K562 (cell line): Measurements from ENCODE around the gene SIMC1. TPM values are rescaled to one million over a fixed set of nuclear protein-coding genes. Genes with fewer than 3 reads are reported as not detected.

Experiments
- FOXO4 ChIP-seq: fragments of 450-650 bp; formaldehyde crosslinking; IDR thresholded peaks from 2 replicates; pipeline ENCODE4 v1.4.0; 2020; ENCODE audit warnings: mild to moderate bottlenecking, moderate library complexity
- SUPT5H ChIP-seq: fragments of 450-650 bp; IDR thresholded peaks from 2 replicates; pipeline ENCODE4 v1.6.1; 2016
- TAF1 ChIP-seq: IDR thresholded peaks from 2 replicates; pipeline ENCODE4 v1.6.1; 2011; ENCODE audit warnings: mild to moderate bottlenecking, low read length, moderate library complexity; ENCODE audit not compliant: insufficient read depth, control insufficient read depth, severe bottlenecking; ENCODE audit errors: extremely low read depth
- ZBTB11 ChIP-seq, 3 experiments: fragments of 200-800 bp in 1 of 3; fragments of 250-450 bp in 1 of 3; fragments of 450-650 bp in 1 of 3; sonication (Bioruptor Pico) in 1 of 3; sonication (Bioruptor generic) in 1 of 3; formaldehyde crosslinking in 1 of 3; IDR thresholded peaks; 2 replicates each; pipeline versions ENCODE4 v1.6.1 to v1.8.0; 2016 to 2022; ENCODE audit warnings: mild to moderate bottlenecking in 2 of 3, missing genetic modification characterization in 2 of 3, missing compliant biosample characterization in 1 of 3, moderate library complexity in 1 of 3
- ZFP36 ChIP-seq: fragments of 150-350 bp; IDR thresholded peaks from 2 replicates; pipeline ENCODE4 v1.6.1; 2018; ENCODE audit warnings: low read length, low read depth; ENCODE audit not compliant: partially characterized antibody
- ZKSCAN1 ChIP-seq: fragments of 150-350 bp; IDR thresholded peaks from 2 replicates; pipeline ENCODE4 v1.6.1; 2016; ENCODE audit warnings: low read depth, low read length
- ZNF318 ChIP-seq, 2 experiments: fragments of 450-650 bp; IDR thresholded peaks; 2 replicates each; pipeline ENCODE4 v1.6.1; 2016; ENCODE audit warnings: mild to moderate bottlenecking in 2 of 2, borderline replicate concordance in 1 of 2, low read depth in 1 of 2, moderate library complexity in 1 of 2
- ZNF707 ChIP-seq: fragments of 250-450 bp; sonication (Bioruptor Pico); conservative IDR thresholded peaks from 2 replicates; pipeline ENCODE4 v1.8.0; 2022; ENCODE audit warnings: inconsistent platforms, mild to moderate bottlenecking, moderate library complexity
- ZNF740 ChIP-seq, 3 experiments: fragments of 200-800 bp in 1 of 3; sonication (Bioruptor generic) in 1 of 3; sonication (generic) in 1 of 3; formaldehyde crosslinking in 1 of 3; IDR thresholded peaks; 2 replicates each; pipeline versions ENCODE4 v1.6.1 to v1.8.0; 2016 to 2022; ENCODE audit warnings: mild to moderate bottlenecking in 2 of 3, missing compliant biosample characterization in 2 of 3, missing genetic modification characterization in 2 of 3, missing genetic modification reagents in 1 of 3
- polyA plus RNA-seq, 8 experiments: library from polyadenylated mRNA; depleted of rRNA in 4 of 8; stranded (reverse) in 5 of 8; unstranded in 3 of 8; fragments of >200 nt; fragmentation: Nextera tagmentation in 2 of 8; fragmentation: Illumina TruSeq in 1 of 8; extraction: Ambion mirVana in 2 of 8; extraction: Trizol in 1 of 8; gene quantifications; 2 replicates each; pipeline versions ENCODE4 v1.2.1 to v1.2.3, GENCODE V29; 2011 to 2014; ENCODE audit warnings: inconsistent platforms in 1 of 8, missing spikeins in 1 of 8
- total RNA-seq, 7 experiments: library from RNA; depleted of rRNA in 6 of 7; stranded (reverse); fragments of >200 nt in 6 of 7; fragmentation: Illumina TruSeq in 2 of 7; extraction: Trizol in 2 of 7; gene quantifications; 2 replicates each; pipeline versions ENCODE4 v1.2.1 to v1.2.3, GENCODE V29; 2011 to 2021; ENCODE audit warnings: low replicate concordance in 1 of 7

SIMC1 gene
- total and polyA plus RNA-seq, 9 of the 15 experiments (the other 6 are each of a cell fraction or from before 2014, with no cell fraction given) = 7.2 to 36.3 (median 14.7) TPM

DNA sequence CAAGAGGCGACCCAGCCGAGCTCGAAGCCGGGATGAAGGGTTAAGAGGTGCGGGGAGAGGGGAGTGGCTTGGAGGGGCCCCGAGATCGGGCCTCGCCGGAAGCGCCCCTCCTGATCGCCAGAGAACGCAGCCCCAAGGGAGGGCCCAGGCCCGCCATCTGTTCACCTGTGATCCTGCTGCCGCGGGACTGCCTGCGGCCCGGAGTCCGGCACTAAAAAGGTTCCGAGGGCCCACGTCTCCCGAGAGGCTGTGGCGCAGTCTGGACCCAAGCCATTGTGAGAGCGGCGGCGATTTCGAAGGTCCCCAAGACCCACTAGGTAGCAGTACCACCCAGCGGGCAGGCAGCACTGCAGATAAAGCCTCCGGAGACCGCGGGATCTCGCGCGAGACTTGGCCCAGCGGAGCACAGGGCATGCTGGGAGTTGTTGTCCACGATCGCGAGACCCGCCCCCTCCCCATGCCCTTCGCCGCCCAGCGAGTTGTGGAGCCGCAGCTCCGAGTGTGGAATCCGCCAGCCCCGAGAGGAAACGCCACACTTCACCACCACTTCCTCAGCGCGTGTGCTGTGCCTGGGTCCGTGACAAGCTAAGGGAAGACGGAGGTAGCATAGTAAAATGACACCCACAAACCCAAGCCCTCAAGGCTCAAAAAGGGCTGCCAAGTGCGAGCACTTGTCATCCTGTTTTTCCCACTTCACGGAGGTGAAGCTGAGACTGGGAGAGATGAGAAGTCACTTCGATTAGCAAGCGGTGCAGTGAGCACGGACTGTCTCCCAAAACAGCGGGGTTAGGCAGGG lies 123.4 kb downstream of the SIMC1 start, which contains the start of gene KIAA1191 (continued):
- TF ChIP-seq ZNF740 (CRISPR knock-in tag; IDR thresholded peaks at IDR 0.05) (no peak), ZNF740 (tag; IDR thresholded peaks at IDR 0.05) (no peak; a peak in 1 of 4 replicates), ZNF707 (CRISPR knock-in tag) (no peak), ZKSCAN1 (peak; percentile 22; the same call in 1 of the 2 replicates), FOXO4 (CRISPR knock-in tag) (no peak), TAF1 (peak; percentile 81), ZFP36 (peak; percentile 7), ZBTB11 (CRISPR knock-in tag; IDR thresholded peaks at IDR 0.05) (peak; percentile 20 to 83 (median 46); a peak in 4 of 6 replicates), SUPT5H (peak; percentile 92), ZNF318 (IDR thresholded peaks at IDR 0.05; ENCODE audit: borderline replicate concordance in 1 of 2, low read depth in 1 of 2) (no peak)
